Gastrocnemius medialis (tissue), 4 donors: Measurements from ENCODE around the gene MRPS18B. TPM values are rescaled to one million over a fixed set of nuclear protein-coding genes. Genes with fewer than 3 reads are reported as not detected.

Source experiments
- ATAC-seq, 2 donors: fragments of 150-250 bp; one replicate each; pipeline ENCODE4 v1.9.1; 2016
- DNase-seq, 2 donors: peaks; one replicate each; pipeline ENCODE4 v3.0.0-alpha.2; 2019
- H3K27ac ChIP-seq, 4 donors: fragments of 200-600 bp; sonication (generic); 1 replicate in 1 of 4; 2 replicates in 3 of 4; pipeline ENCODE4 v1.5.1; 2016 to 2018; ENCODE audit warnings: mild to moderate bottlenecking in 2 of 4, moderate library complexity in 1 of 4
- H3K27me3 ChIP-seq, 3 donors: fragments of 200-600 bp; sonication (generic) in 2 of 3; 1 replicate in 1 of 3; 2 replicates in 2 of 3; pipeline versions ENCODE4 v1.5.1 to v1.6.0; 2016 to 2019; ENCODE audit warnings: mild to moderate bottlenecking in 1 of 3, moderate library complexity in 1 of 3
- H3K36me3 ChIP-seq, 2 donors: fragments of 200-600 bp; sonication (generic) in 1 of 2; one replicate each; pipeline ENCODE4 v1.5.1; 2017 to 2018
- H3K4me1 ChIP-seq, 2 donors: fragments of 200-600 bp; sonication (generic) in 1 of 2; one replicate each; pipeline ENCODE4 v1.5.1; 2016 to 2017; ENCODE audit warnings: mild to moderate bottlenecking in 2 of 2
- H3K4me3 ChIP-seq, 4 donors: fragments of 200-600 bp; sonication (generic) in 3 of 4; 1 replicate in 1 of 4; 2 replicates in 3 of 4; pipeline ENCODE4 v1.5.1; 2016 to 2019; ENCODE audit warnings: mild to moderate bottlenecking in 2 of 4
- H3K9me3 ChIP-seq, 3 donors: fragments of 200-600 bp; sonication (generic) in 2 of 3; 1 replicate in 1 of 3; 2 replicates in 2 of 3; pipeline ENCODE4 v1.5.1; 2016 to 2019
- CTCF ChIP-seq, 5 experiments: fragments of 450-650 bp in 3 of 5; fragments of 200-600 bp in 2 of 5; sonication (generic) in 2 of 5; IDR thresholded peaks in 4 of 5; conservative IDR thresholded peaks in 1 of 5; 1 replicate in 4 of 5; 2 replicates in 1 of 5; pipeline ENCODE4 v1.5.1; 2016 to 2019; ENCODE audit warnings: antibody characterized with exemption in 5 of 5, mild to moderate bottlenecking in 3 of 5, moderate library complexity in 3 of 5
- POLR2A ChIP-seq, 2 donors: fragments of 450-650 bp; IDR thresholded peaks; one replicate each; pipeline ENCODE4 v1.6.1; 2017; ENCODE audit warnings: antibody characterized with exemption in 2 of 2, mild to moderate bottlenecking in 2 of 2, moderate library complexity in 2 of 2
- in situ Hi-C, 4 donors: fragments of 200-750 bp; cut with MboI; loops; one replicate each; pipeline versions ENCODE4 v1.15.0 to v1.8.0; 2017; ENCODE audit warnings: low sequenced_read_pairs in 4 of 4
- intact Hi-C: fragments of 100-400 bp; cut with DNase I; formaldehyde crosslinking; loops from one replicate; pipeline ENCODE4 v1.15.1; 2023; ENCODE audit warnings: low total_unique reads
- total RNA-seq, 4 donors: library from RNA; depleted of rRNA; stranded (reverse); fragments of >200 nt; gene quantifications; one replicate each; pipeline versions ENCODE4 v1.1.0 to v1.2.3, GENCODE V29; 2016

The MRPS18B gene
- total RNA-seq, 4 donors from 2014 or later, result 155 to 211 (median 167) TPM

GRCh38 chr6:30625511-30625910 lies 7.9 kb downstream of the MRPS18B start:
- Histone ChIP-seq H3K27me3 (no peaks in the 10 kb centered on the region), H3K9me3 (no peaks in the 10 kb centered on the region), H3K36me3 (peaks cover 0 to 64% of the 10 kb centered on the region in 2 donors), H3K27ac (peak overlapping the region in 3 of 4 donors; percentile 84 to 96 (median 91)), H3K4me3 (no peak overlapping the region), H3K4me1 (peaks cover 4 to 5% of the 10 kb centered on the region in 2 donors)
- TF ChIP-seq CTCF (IDR thresholded peaks at IDR 0.05 in 4 of 5, conservative IDR thresholded peaks at IDR 0.05 in 1 of 5) (no peak), POLR2A (IDR thresholded peaks at IDR 0.05) (no peak)
- ATAC-seq (no peak), DNase-seq (no peak)
- intact Hi-C loops (no loop called here), in situ Hi-C loops (no loop called here)

- TF ChIP-seq POLR2A (IDR thresholded peaks at IDR 0.05), result peak; percentile 23 to 32
- peak in 3 of 5 experiments; percentile 32 to 44 (median 33) for TF ChIP-seq CTCF (IDR thresholded peaks at IDR 0.05 in 4 of 5, conservative IDR thresholded peaks at IDR 0.05 in 1 of 5)
- H3K36me3 ChIP-seq, result peaks cover 0 to 52% of the 10 kb centered on the region in 2 donors
- intact Hi-C loops, result no loop called here
These were observed 9.1 kb downstream of the MRPS18B start, which contains the start of gene ATAT1 for GRCh38 chr6:30626484-30627366. Gene ATAT1, plus strand, starts transcription at chr6:30626874.

GRCh38 chr6:30635834-30636233 lies 18.2 kb downstream of the MRPS18B start:
- Histone ChIP-seq H3K9me3 (no peaks in the 10 kb centered on the region), H3K27ac (no peak overlapping the region), H3K4me1 (no peaks in the 10 kb centered on the region), H3K36me3 (peaks cover 0 to 6% of the 10 kb centered on the region in 2 donors), H3K27me3 (no peaks in the 10 kb centered on the region), H3K4me3 (no peak overlapping the region)
- DNase-seq (no peak), ATAC-seq (no peak)
- in situ Hi-C loops, result no loop called here
- intact Hi-C loops, result no loop called here
- TF ChIP-seq POLR2A (IDR thresholded peaks at IDR 0.05), result no peak
- no peak for TF ChIP-seq CTCF (IDR thresholded peaks at IDR 0.05 in 4 of 5, conservative IDR thresholded peaks at IDR 0.05 in 1 of 5)

More at GRCh38 chr6:30626484-30627366, 9.1 kb downstream of the MRPS18B start, which contains the start of gene ATAT1:
- Histone ChIP-seq H3K4me3 (peak within 1 kb of the TSS; percentile 45 to 68 (median 64)), H3K27me3 (no peaks in the 10 kb centered on the region), H3K4me1 (peaks cover 4 to 5% of the 10 kb centered on the region in 2 donors), H3K9me3 (no peaks in the 10 kb centered on the region), H3K27ac (peak within 1 kb of the TSS; percentile 84 to 96 (median 88))
- ATAC-seq, result peak; percentile 86 to 88
- in situ Hi-C loops, result no loop called here
- peak; percentile 78 to 81 for DNase-seq

- H3K4me1 ChIP-seq, result no peaks in the 10 kb centered on the region
- no peak overlapping the region for H3K27ac ChIP-seq
- TF ChIP-seq CTCF (IDR thresholded peaks at IDR 0.05 in 4 of 5, conservative IDR thresholded peaks at IDR 0.05 in 1 of 5), result no peak
- TF ChIP-seq POLR2A (IDR thresholded peaks at IDR 0.05), result no peak
- no peak for DNase-seq
- H3K27me3 ChIP-seq, result no peaks in the 10 kb centered on the region
- H3K36me3 ChIP-seq, result peaks cover 0 to 12% of the 10 kb centered on the region in 2 donors
- no peak overlapping the region for H3K4me3 ChIP-seq
- in situ Hi-C loops (no loop called here), intact Hi-C loops (no loop called here)
- ATAC-seq, result no peak
- H3K9me3 ChIP-seq, result no peaks in the 10 kb centered on the region
These were observed 22.8 kb downstream of the MRPS18B start for GRCh38 chr6:30640481-30640880.
